ENCODE data around the gene HBEGF.

DNA sequence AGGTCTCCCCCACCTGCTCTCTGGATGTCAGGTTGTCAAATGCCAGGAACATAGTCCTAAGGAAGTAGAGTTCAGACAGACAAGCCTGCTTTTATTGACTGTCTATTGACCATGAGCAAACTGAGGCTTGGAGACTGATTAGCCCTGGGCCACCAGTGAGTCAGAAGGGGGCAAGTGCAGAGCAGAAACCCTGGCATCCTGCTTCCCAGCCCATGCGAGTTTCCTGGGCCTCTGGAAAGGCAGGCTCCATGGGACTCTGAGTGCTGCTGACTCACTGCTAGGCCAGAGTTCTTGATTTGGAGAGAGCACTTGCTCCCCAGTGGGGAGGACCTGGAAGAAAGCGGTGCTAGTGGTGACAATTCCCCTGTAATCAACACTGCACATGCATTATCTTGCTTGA, 2.8 kb upstream of the HBEGF start:
- no peak for TF ChIP-seq EZH2 (IDR thresholded peaks at IDR 0.05; ENCODE audit: insufficient read depth, poor library complexity, severe bottlenecking)
- TF ChIP-seq EZH2phosphoT487 (IDR thresholded peaks at IDR 0.05; ENCODE audit: insufficient read depth, low read depth): no peak

All from GM23248 (cell line).